Measurements from ENCODE around the gene MPP3.

GRCh38 chr17:43831633-43832032 is 1.3 kb downstream of the MPP3 start:
- TF ChIP-seq POLR2A (IDR thresholded peaks at IDR 0.05) (no peak), POLR2AphosphoS5 (IDR thresholded peaks at IDR 0.05) (no peak), CTCF (IDR thresholded peaks at IDR 0.05) (no peak), EP300 (IDR thresholded peaks at IDR 0.05) (no peak)
